ENCODE data around the gene KLF6.

DNA sequence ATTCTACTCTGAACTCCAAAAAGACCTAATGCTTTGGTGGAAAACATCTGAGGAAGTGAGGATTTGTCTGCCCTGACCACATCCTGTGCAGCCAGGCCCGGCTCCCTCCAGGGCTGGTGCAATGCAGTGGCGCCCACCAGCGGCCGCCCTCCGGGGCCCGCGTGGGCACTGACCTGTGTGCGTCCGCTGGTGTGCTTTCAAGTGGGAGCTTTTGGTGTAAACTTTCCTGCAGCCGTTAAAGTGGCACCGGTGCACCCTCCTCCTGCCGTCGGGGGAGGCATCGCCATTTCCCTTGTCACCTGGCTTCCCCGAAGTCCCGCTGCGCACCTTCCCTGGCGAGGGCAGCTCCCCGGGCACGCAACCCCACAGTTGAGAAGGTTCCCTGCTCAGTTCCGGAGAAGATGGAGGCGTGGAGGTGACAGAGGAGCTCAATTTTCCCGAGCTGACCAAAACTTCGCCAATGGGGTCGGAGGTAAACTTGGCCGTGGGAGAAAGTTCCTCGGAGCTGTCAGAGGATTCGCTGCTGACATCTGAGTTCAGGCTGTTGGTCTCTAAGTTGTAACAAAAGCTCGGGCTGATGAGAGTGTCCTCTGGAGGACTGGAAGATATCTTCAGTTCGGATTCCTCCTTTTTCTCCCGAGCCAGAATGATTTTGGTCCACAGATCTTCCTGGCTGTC, 3.4 kb downstream of the KLF6 start:
- TF ChIP-seq, protein P1, sequence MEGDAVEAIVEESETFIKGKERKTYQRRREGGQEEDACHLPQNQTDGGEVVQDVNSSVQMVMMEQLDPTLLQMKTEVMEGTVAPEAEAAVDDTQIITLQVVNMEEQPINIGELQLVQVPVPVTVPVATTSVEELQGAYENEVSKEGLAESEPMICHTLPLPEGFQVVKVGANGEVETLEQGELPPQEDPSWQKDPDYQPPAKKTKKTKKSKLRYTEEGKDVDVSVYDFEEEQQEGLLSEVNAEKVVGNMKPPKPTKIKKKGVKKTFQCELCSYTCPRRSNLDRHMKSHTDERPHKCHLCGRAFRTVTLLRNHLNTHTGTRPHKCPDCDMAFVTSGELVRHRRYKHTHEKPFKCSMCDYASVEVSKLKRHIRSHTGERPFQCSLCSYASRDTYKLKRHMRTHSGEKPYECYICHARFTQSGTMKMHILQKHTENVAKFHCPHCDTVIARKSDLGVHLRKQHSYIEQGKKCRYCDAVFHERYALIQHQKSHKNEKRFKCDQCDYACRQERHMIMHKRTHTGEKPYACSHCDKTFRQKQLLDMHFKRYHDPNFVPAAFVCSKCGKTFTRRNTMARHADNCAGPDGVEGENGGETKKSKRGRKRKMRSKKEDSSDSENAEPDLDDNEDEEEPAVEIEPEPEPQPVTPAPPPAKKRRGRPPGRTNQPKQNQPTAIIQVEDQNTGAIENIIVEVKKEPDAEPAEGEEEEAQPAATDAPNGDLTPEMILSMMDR (IDR thresholded peaks at IDR 0.05; ENCODE audit: poor library complexity), result peak; percentile 5
- TF ChIP-seq EZH2 (IDR thresholded peaks at IDR 0.05; ENCODE audit: borderline replicate concordance), result no peak
